Stimulated activated CD4-positive, alpha-beta T cell treated with anti-CD3 and anti-CD28 coated beads, Interleukin-2, amount 100 ng/mL, for 48 hours (primary cell): ENCODE data around the gene FOXP1.

Source experiments
- DNase-seq, 2 donors: peaks; one replicate each; pipeline ENCODE4 v3.0.0-alpha.2; 2020

The FOXP1 gene

DNA sequence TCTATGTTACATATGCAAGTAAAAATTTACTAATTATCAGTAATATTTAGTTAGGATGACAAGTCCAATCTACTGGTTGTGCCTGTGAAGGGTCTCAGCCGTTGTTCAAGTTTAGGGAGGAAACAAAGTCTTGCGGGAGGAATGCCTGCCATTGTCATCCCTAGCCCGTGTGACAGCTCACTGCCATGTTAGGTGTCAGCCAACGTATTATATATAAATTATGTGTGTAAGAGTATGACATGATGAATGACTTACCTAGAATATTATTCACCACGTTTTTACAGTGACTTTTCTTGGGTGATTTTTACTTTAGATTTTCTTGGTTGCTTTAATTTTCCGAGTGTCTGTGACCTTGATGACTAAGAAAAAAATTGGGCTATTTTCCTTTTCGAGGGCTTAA lies 656.7 kb downstream of the FOXP1 start:
- no peak for DNase-seq

DNA sequence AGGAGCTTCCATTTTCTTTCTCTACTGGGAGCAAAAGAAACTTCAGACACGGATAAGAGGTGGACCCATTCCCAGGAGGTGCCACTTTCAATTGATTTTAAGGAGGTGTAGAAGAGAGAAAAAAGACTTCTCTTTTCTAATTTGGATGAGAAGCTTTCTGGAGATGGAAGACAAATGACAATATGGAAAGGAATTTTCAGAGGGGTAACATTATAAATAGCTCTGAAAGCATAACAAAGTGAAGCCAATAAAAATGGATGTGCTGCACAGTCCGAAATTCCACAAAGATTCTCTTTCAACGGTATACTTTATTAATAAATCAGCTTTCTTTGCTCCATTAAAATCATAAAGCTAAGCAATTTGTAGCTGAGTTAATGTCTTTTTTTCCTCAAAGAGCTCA lies 663.9 kb downstream of the FOXP1 start:
- no peak for DNase-seq

DNA sequence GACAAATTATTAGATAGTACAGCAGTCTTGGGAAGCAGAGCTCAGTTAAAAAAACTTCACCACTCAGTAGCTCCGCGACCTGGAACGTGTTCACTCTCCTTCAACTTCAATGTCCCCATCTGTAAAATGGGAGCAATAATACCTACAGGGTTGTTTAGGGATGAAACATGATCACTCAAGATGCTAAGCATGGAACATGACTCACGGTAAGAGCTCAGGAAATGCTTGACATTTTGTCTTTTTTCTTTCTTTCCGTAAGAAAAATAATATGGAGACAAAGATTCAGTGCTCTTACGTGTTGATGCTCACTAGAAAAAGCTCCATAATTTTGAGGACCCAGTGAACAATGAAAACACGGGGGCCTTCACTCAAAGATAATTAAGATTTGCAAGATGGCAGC lies 664.4 kb downstream of the FOXP1 start:
- no peak for DNase-seq

DNA sequence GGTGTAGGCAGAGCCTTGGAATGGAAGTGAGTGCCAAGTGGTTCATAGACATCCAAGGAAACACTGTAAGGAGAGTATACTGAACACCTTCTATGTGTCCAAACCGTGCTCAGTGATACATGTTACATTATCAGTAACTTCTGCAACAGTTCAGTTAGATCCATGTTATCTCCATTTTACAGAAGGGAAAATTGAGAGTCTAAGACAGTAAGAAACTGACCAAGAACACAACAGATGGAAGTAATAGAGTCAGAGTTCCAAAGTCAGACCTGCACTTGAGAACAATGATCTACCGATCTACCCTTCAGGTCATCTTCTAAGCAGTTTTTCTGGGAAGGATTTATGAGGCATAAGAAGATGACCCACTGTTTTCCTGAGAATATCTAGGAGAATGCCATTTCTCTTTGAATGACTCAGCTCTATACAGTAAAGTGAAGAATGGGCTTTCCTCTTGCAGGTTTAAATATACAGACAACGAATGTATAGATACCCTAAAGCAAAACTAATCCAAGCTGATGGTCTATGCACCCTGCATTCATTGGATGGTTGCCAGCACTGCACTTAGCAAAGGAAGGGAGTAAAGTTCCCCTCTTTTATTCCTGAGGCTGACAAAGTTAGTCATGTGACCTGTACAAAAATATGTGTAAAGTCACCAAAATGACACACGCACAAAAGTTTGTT lies 667.0 kb downstream of the FOXP1 start:
- DNase-seq, result no peak

DNA sequence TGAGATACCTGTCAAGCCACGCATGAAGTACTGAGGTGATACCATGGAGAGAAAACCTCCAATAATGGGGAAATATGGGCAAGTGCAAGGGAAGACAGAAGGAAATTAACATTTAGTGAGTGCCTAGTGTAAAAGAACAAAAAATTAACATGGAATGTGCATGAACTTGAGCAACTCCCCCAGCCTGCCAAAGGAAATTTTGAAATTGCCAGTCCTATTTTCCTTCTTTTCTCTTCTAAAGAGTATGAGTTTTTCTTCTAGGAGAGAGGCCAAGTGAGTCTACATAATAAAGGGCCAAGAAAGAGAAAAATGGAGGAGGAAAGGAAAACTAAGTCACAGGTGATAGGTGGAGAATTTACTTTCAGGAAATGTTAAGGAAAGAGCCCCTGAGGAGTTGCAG lies 668.7 kb downstream of the FOXP1 start:
- DNase-seq, result no peak

DNA sequence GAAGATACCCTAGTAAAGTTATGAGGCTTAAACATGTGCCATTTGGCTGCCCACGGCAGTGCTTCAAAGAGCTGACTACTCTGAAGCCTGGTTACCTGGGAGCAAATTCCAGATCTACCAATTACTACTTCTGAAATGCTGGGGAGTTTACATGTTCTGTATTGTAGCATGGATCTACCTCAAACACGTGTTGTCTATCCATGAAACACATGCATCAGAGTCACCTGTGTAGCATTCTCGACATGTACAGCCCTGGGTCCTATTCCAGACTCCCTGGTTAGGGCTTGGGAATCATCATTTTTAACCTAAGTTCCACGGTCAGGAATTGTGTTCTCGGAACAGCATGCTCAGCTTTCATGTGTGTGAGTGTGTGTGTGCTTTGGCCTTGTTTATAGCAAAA lies 671.8 kb downstream of the FOXP1 start:
- DNase-seq, result no peak

DNA sequence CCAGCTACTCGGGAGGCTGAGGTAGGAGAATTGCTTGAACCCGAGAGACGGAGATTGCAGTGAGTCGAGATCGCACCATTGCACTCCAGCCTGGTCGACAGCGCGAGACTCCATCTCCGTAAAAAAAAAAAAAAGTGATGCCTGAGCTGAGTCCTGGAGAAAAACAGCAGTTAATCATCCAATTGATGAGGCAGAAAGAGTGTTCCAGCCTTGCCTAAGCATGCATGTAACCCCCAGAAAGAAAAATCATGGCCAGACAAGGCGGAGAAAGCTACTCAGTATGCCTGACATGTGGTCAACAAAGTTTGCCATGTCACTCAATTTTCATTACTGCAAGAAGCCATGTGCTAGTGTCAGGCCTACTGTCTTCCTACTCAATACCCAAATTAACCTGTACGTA lies 678.0 kb downstream of the FOXP1 start:
- DNase-seq, result no peak
